IMR-90 (cell line): ENCODE data around the gene CASS4. TPM values are rescaled to one million over a fixed set of nuclear protein-coding genes. Genes with fewer than 3 reads are reported as not detected.

ENCODE experiments used
- ATAC-seq: fragments of 200-7000 bp; cut with Tn5 transposase; 2 replicates; pipeline ENCODE4 v1.9.1; 2020; ENCODE audit warnings: low read depth, mild to moderate bottlenecking, moderate library complexity
- BruUV-seq: library from RNA; stranded (reverse); fragments of 400-500 nt; replicated peaks from 2 replicates; lab custom pipeline; 2021; lab: Mats Ljungman, UMichigan
- CTCF ChIA-PET: fragments of 300-600 bp; formaldehyde crosslinking; extraction: SDS; loops from one replicate; lab custom pipeline; 2021; ENCODE audit warnings: antibody characterized with exemption; lab: Yijun Ruan, JAX
- POLR2A ChIA-PET: fragments of 300-600 bp; sonication (Branson Sonifier 250); formaldehyde crosslinking; loops from one replicate; lab custom pipeline; 2022; ENCODE audit warnings: antibody characterized with exemption; ENCODE audit not compliant: unreplicated experiment; lab: Charles Lee
- DNase-seq: peaks from one replicate; pipeline ENCODE4 v3.0.0; 2013
- H2AFZ ChIP-seq: replicated peaks from 2 replicates; pipeline ENCODE3; 2013; ENCODE audit warnings: low read length, mild to moderate bottlenecking; ENCODE audit not compliant: poor library complexity
- H2AK5ac ChIP-seq: 2 replicates; pipeline ENCODE4 v1.6.1; 2013; ENCODE audit warnings: low read depth, low read length, inconsistent platforms
- H2AK9ac ChIP-seq: replicated peaks from 2 replicates; pipeline ENCODE3; 2013; ENCODE audit warnings: mild to moderate bottlenecking, low read depth, low read length, moderate library complexity; ENCODE audit not compliant: poor library complexity
- H2BK120ac ChIP-seq: 2 replicates; pipeline ENCODE4 v1.6.1; 2013; ENCODE audit warnings: low read depth, low read length, inconsistent platforms
- H2BK15ac ChIP-seq: 3 replicates; pipeline ENCODE4 v1.6.1; 2013; ENCODE audit warnings: low read depth, low read length, inconsistent platforms
- H2BK20ac ChIP-seq: 2 replicates; pipeline ENCODE4 v1.6.1; 2013; ENCODE audit warnings: low read depth, mild to moderate bottlenecking, inconsistent platforms, low read length, moderate library complexity
- H2BK5ac ChIP-seq: 2 replicates; pipeline ENCODE4 v1.6.1; 2013; ENCODE audit warnings: mild to moderate bottlenecking, low read depth, low read length, inconsistent platforms; ENCODE audit not compliant: poor library complexity, severe bottlenecking
- H3K14ac ChIP-seq: replicated peaks from 2 replicates; pipeline ENCODE4 v1.6.1; 2013; ENCODE audit warnings: low read depth, low read length, inconsistent platforms
- H3K18ac ChIP-seq: 2 replicates; pipeline ENCODE4 v1.6.1; 2013; ENCODE audit warnings: low read depth, low read length, control low read depth
- H3K23ac ChIP-seq: 2 replicates; pipeline ENCODE4 v1.6.1; 2013; ENCODE audit warnings: low read depth, low read length, inconsistent platforms
- H3K27ac ChIP-seq: 2 replicates; pipeline ENCODE4 v1.5.1; 2013; ENCODE audit warnings: mild to moderate bottlenecking, control low read depth, low read length; ENCODE audit not compliant: insufficient read depth
- H3K27me3 ChIP-seq: 2 replicates; pipeline ENCODE4 v1.6.1; 2013; ENCODE audit warnings: low read length; ENCODE audit not compliant: control insufficient read depth, insufficient read depth
- H3K36me3 ChIP-seq: 2 replicates; pipeline ENCODE4 v1.6.1; 2013; ENCODE audit warnings: low read length, mixed read lengths; ENCODE audit not compliant: control insufficient read depth, insufficient read depth
- H3K4ac ChIP-seq: 2 replicates; pipeline ENCODE4 v1.6.1; 2013; ENCODE audit warnings: low read depth, low read length, inconsistent platforms
- H3K4me1 ChIP-seq: 2 replicates; pipeline ENCODE4 v1.6.1; 2013; ENCODE audit warnings: low read length, mixed read lengths; ENCODE audit not compliant: control insufficient read depth, insufficient read depth
- H3K4me2 ChIP-seq: 2 replicates; pipeline ENCODE4 v1.6.1; 2013; ENCODE audit warnings: low read depth, mild to moderate bottlenecking, control low read depth, low read length, moderate library complexity
- H3K4me3 ChIP-seq: 2 replicates; pipeline ENCODE4 v1.5.1; 2013; ENCODE audit warnings: low read depth, mild to moderate bottlenecking, control low read depth, low read length, moderate library complexity; ENCODE audit not compliant: insufficient read depth
- H3K56ac ChIP-seq: 2 replicates; pipeline ENCODE4 v1.6.1; 2013; ENCODE audit warnings: low read length, inconsistent platforms; ENCODE audit not compliant: insufficient read depth; ENCODE audit errors: extremely low read depth
- H3K79me1 ChIP-seq, 2 experiments: 2 replicates each; pipeline ENCODE4 v1.6.1; 2013; ENCODE audit warnings: low read length in 2 of 2, inconsistent platforms in 1 of 2, low read depth in 1 of 2
- H3K9ac ChIP-seq: 2 replicates; pipeline ENCODE4 v1.6.1; 2013; ENCODE audit warnings: low read depth, low read length, control low read depth
- H3K9me1 ChIP-seq: 2 replicates; pipeline ENCODE4 v1.6.1; 2013; ENCODE audit warnings: low read length, inconsistent platforms; ENCODE audit not compliant: insufficient read depth
- H3K9me3 ChIP-seq: 2 replicates; pipeline ENCODE4 v1.6.1; 2013; ENCODE audit warnings: low read length; ENCODE audit not compliant: control insufficient read depth, insufficient read depth
- H4K20me1 ChIP-seq: 2 replicates; pipeline ENCODE4 v1.6.1; 2013; ENCODE audit warnings: low read length, inconsistent platforms; ENCODE audit not compliant: insufficient read depth
- H4K5ac ChIP-seq: 2 replicates; pipeline ENCODE4 v1.6.1; 2013; ENCODE audit warnings: mild to moderate bottlenecking, low read depth, low read length, control low read depth
- H4K8ac ChIP-seq, 2 experiments: 2 replicates each; pipeline ENCODE4 v1.6.1; 2013; ENCODE audit warnings: low read depth in 2 of 2, low read length in 2 of 2, control low read depth in 1 of 2, inconsistent platforms in 1 of 2
- H4K91ac ChIP-seq: 2 replicates; pipeline ENCODE4 v1.6.1; 2013; ENCODE audit warnings: low read depth, low read length, inconsistent platforms; ENCODE audit not compliant: insufficient read depth
- BHLHE40 ChIP-seq: fragments of 150-350 bp; IDR thresholded peaks from 2 replicates; pipeline ENCODE4 v1.6.1; 2016; ENCODE audit warnings: mild to moderate bottlenecking, low read depth, low read length
- CEBPB ChIP-seq: IDR thresholded peaks from 2 replicates; pipeline ENCODE4 v1.6.1; 2012; ENCODE audit warnings: low read depth, low read length, improper control_type of control experiment
- CHD1 ChIP-seq: IDR thresholded peaks from 2 replicates; pipeline ENCODE4 v1.6.1; 2012; ENCODE audit warnings: low read depth, low read length, improper control_type of control experiment
- CTCF ChIP-seq: conservative IDR thresholded peaks from 2 replicates; pipeline ENCODE4 v1.5.1; 2012; ENCODE audit warnings: mild to moderate bottlenecking, low read depth, low read length, improper control_type of control experiment
- FOS ChIP-seq: fragments of 150-350 bp; IDR thresholded peaks from 2 replicates; pipeline ENCODE4 v1.6.1; 2016; ENCODE audit warnings: low read depth, low read length
- MAFK ChIP-seq: IDR thresholded peaks from 2 replicates; pipeline ENCODE4 v1.6.1; 2012; ENCODE audit warnings: low read depth, low read length, improper control_type of control experiment
- MAZ ChIP-seq: IDR thresholded peaks from 2 replicates; pipeline ENCODE4 v1.6.1; 2012; ENCODE audit warnings: low read depth, mild to moderate bottlenecking, low read length, improper control_type of control experiment, moderate library complexity, borderline replicate concordance
- MXI1 ChIP-seq: IDR thresholded peaks from 2 replicates; pipeline ENCODE4 v1.6.1; 2012; ENCODE audit warnings: low read depth, mild to moderate bottlenecking, low read length, moderate library complexity, borderline replicate concordance
- NFE2L2 ChIP-seq: fragments of 150-350 bp; IDR thresholded peaks from 2 replicates; pipeline ENCODE4 v1.6.1; 2016; ENCODE audit warnings: low read depth, mild to moderate bottlenecking, low read length
- POLR2A ChIP-seq: IDR thresholded peaks from 2 replicates; pipeline ENCODE4 v1.6.1; 2012; ENCODE audit warnings: mild to moderate bottlenecking, low read depth, low read length
- RAD21 ChIP-seq: IDR thresholded peaks from 2 replicates; pipeline ENCODE4 v1.6.1; 2012; ENCODE audit warnings: low read length, improper control_type of control experiment
- RCOR1 ChIP-seq: IDR thresholded peaks from 2 replicates; pipeline ENCODE4 v1.6.1; 2012; ENCODE audit warnings: mild to moderate bottlenecking, low read length, improper control_type of control experiment; ENCODE audit not compliant: insufficient replicate concordance
- RFX5 ChIP-seq: IDR thresholded peaks from 2 replicates; pipeline ENCODE4 v1.8.0; 2012; ENCODE audit warnings: low read depth, mild to moderate bottlenecking, low read length, moderate library complexity
- SMC3 ChIP-seq: fragments of 150-350 bp; IDR thresholded peaks from 2 replicates; pipeline ENCODE4 v1.6.1; 2016; ENCODE audit warnings: low read depth, mild to moderate bottlenecking, antibody characterized with exemption, low read length, moderate library complexity
- USF2 ChIP-seq: fragments of 150-350 bp; IDR thresholded peaks from 2 replicates; pipeline ENCODE4 v1.6.1; 2017; ENCODE audit warnings: mild to moderate bottlenecking, antibody characterized with exemption, low read length, low read depth
- WGBS, 2 experiments: methylation state at CpG; one replicate each; pipeline versions ENCODE4 v1.1.5 to v1.1.7; 2013; ENCODE audit warnings: missing lambda C conversion rate in 2 of 2; ENCODE audit not compliant: insufficient read length in 1 of 2; ENCODE audit errors: extremely low coverage in 2 of 2; 5-methylcytosine and 5-hydroxymethylcytosine counted together
- dilution Hi-C: fragments of 300-500 bp; cut with HindIII; formaldehyde crosslinking; loops from one replicate; pipeline ENCODE4 v1.14.3; 2018; ENCODE audit warnings: low sequenced_read_pairs; ENCODE audit not compliant: unreplicated experiment
- in situ Hi-C: fragments of 300-500 bp; cut with MboI; formaldehyde crosslinking; loops from 3 replicates; pipeline ENCODE4 v1.14.3; 2019; ENCODE audit warnings: low sequenced_read_pairs, inconsistent platforms, mixed read lengths
- intact Hi-C: fragments of 100-400 bp; cut with micrococcal nuclease; formaldehyde crosslinking; loops from 2 replicates; pipeline ENCODE4 v1.10.0; 2022
- polyA plus RNA-seq, 3 experiments: library from polyadenylated mRNA; depleted of rRNA; stranded (reverse); fragments of >200 nt; gene quantifications; 2 replicates each; pipeline ENCODE4 v1.2.3, GENCODE V29; 2012; ENCODE audit warnings: low replicate concordance in 1 of 3
- total RNA-seq: library from RNA; depleted of rRNA; stranded (reverse); fragments of >200 nt; gene quantifications from 2 replicates; pipeline ENCODE4 v1.2.3, GENCODE V29; 2012

CASS4 gene
- total and polyA plus RNA-seq, 2 of the 4 experiments (the other 2 are of a cell fraction), result 25.8 to 26.5 TPM

DNA sequence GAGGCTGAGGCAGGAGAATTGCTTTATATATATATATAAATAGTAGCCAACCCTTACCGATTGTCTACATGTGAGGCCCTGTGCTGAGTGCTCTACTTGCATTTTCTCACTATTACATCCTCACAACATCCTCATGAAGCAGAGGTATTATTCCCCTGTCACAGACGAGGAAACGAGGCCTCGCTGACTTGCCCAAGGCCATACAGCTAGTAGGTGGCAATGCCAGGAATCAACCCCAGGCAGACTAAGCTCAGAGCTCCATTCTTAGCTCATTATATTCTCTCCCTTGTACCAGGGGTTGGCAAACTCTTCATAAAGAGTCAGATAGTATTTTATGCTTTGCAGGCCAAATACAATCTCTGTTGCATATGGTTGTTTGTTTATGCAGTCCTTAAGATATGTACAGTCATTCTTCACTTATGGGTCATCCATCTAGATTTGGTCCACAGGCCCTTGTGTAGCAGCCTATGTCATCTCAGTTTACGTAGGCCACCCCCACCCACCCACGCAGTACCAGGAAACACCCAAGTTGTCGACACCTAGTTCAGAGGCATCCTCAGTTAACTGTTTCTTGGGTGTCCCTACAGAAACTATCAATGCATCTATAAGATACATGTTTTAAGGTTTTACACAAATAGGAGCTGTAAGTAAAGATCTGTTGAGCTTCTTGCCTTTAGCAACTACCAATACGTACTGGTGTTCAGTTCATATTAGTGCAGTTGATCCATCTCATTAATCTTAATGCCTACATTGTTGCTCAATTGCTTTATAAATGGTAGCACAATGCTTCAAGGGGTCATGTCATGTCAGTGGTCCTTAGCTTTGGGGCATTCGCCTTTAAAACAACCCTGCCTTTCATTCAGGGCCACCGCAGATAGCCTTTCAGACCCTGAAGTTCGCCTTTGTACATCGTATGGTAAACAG is 3.0 kb downstream of the CASS4 start:
- H3K4me2 ChIP-seq, result peak overlapping the region; percentile 55
- peak overlapping the region; percentile 88 for H3K27ac ChIP-seq
- DNase-seq, result peak; percentile 97
- no peaks in the 10 kb centered on the region for H3K9me3 ChIP-seq
- peak; percentile 74 for ATAC-seq
- peak overlapping the region; percentile 99 for H3K4ac ChIP-seq
- H3K27me3 ChIP-seq, result no peaks in the 10 kb centered on the region
- CTCF ChIA-PET, result no interaction called here
- peaks cover 18% of the 10 kb centered on the region for H3K36me3 ChIP-seq
- intact Hi-C loops, result loop anchor here (1.0 kb wide), 1 partner anchor 24 kb away; no protein-coding TSS in a partner anchor
- peak overlapping the region; percentile 28; the same call in 1 of the 2 replicates for H3K9ac ChIP-seq
- peak overlapping the region; percentile 99 for H2AK5ac ChIP-seq
- peak overlapping the region; percentile 97 for H3K23ac ChIP-seq
- peak overlapping the region; percentile 93 for H3K18ac ChIP-seq
- H2BK15ac ChIP-seq, result peak overlapping the region; percentile 96
- peak overlapping the region; percentile 98 for H2BK20ac ChIP-seq
- dilution Hi-C loops, result no loop called here
- no peaks in the 10 kb centered on the region for H4K20me1 ChIP-seq
- H4K5ac ChIP-seq, result peak overlapping the region; percentile 77
- H3K4me1 ChIP-seq, result peaks cover 37% of the 10 kb centered on the region
- H3K14ac ChIP-seq, result peak overlapping the region; percentile 94
- H2BK5ac ChIP-seq, result peak overlapping the region; percentile 96
- H3K56ac ChIP-seq, result peak overlapping the region; percentile 82
- H2AK9ac ChIP-seq, result peak overlapping the region; percentile 43
- peak overlapping the region; percentile 46 for H2AFZ ChIP-seq
- H4K91ac ChIP-seq, result peak overlapping the region; percentile 98
- H3K79me1 ChIP-seq, result peaks cover 34 to 62% of the 10 kb centered on the region in 2 experiments
- in situ Hi-C loops, result no loop called here
- BruUV-seq, result no TSS peak
- H3K9me1 ChIP-seq, result peaks cover 32% of the 10 kb centered on the region
- peak overlapping the region; percentile 99 for H2BK120ac ChIP-seq
- WGBS, 2 experiments, result 73% methylated on average over 3 of the region's 12 CpGs; no CpG with 5 or more reads in 1 of the 2 experiments
- peak overlapping the region; percentile 90 to 92 for H4K8ac ChIP-seq
- POLR2A ChIA-PET, result interaction anchor here (0.5 to 1.5 kb wide), 3 partner anchors 18 to 36 kb away, joined by 3 to 7 read pairs (median 5); no protein-coding TSS in a partner anchor
- H3K4me3 ChIP-seq, result no peak overlapping the region
- TF ChIP-seq CHD1 (0 out of 2 replicates have a peak, but pooled peaks have one; percentile 29), USF2 (no peak), FOS (peak; percentile 66), CTCF (no peak), MAZ (no peak), NFE2L2 (peak; percentile 63; the same call in 1 of the 2 replicates), RFX5 (no peak), RCOR1 (peak; percentile 59), SMC3 (no peak; the same call in 1 of the 2 replicates), MXI1 (no peak), POLR2A (peak; percentile 57), MAFK (peak; percentile 53), RAD21 (no peak), CEBPB (peak; percentile 18; the same call in 1 of the 2 replicates), BHLHE40 (0 out of 2 replicates have a peak, but pooled peaks have one; percentile 52)
